H1 (cell line): ENCODE results near the gene SYNJ1. TPM values are rescaled to one million over a fixed set of nuclear protein-coding genes. Genes with fewer than 3 reads are reported as not detected.

Experiments
- CTCF ChIA-PET: fragments of 300-600 bp; sonication (Branson Sonifier 250); formaldehyde crosslinking; loops from one replicate; lab custom pipeline; 2021; ENCODE audit not compliant: partially characterized antibody; lab: Charles Lee
- POLR2A ChIA-PET: fragments of 300-600 bp; sonication (Branson Sonifier 250); formaldehyde crosslinking; loops from one replicate; lab custom pipeline; 2021; ENCODE audit warnings: inconsistent platforms; ENCODE audit not compliant: partially characterized antibody; lab: Charles Lee
- DNase-seq, 2 experiments: peaks; one replicate each; pipeline versions ENCODE4 v3.0.0 to v3.0.0-alpha.2; 2010 to 2022; ENCODE audit warnings: low spot score in 2 of 2, low read depth in 1 of 2, mixed read lengths in 1 of 2
- FAIRE-seq: peaks from 2 replicates; lab custom pipeline; 2011; peaks lifted over from hg19 to GRCh38; lab: Jason Lieb, UNC
- H2AFZ ChIP-seq: 2 replicates; pipeline ENCODE4 v1.8.1; 2012; ENCODE audit warnings: low read length, inconsistent platforms
- H2AK5ac ChIP-seq: 2 replicates; pipeline ENCODE4 v1.6.1; 2013; ENCODE audit warnings: low read depth, low read length
- H2BK120ac ChIP-seq: replicated peaks from 2 replicates; pipeline ENCODE3; 2013; ENCODE audit warnings: low read depth, low read length, inconsistent platforms
- H2BK12ac ChIP-seq: 2 replicates; pipeline ENCODE4 v1.6.1; 2013; ENCODE audit warnings: low read depth, low read length
- H2BK15ac ChIP-seq: 2 replicates; pipeline ENCODE4 v1.6.1; 2013; ENCODE audit warnings: low read length
- H2BK20ac ChIP-seq: 2 replicates; pipeline ENCODE4 v1.6.1; 2013; ENCODE audit warnings: low read length
- H2BK5ac ChIP-seq: 2 replicates; pipeline ENCODE4 v1.6.1; 2013; ENCODE audit warnings: low read depth, low read length
- H3K14ac ChIP-seq: 2 replicates; pipeline ENCODE4 v1.6.1; 2013; ENCODE audit warnings: inconsistent platforms; ENCODE audit not compliant: insufficient read length
- H3K18ac ChIP-seq: 2 replicates; pipeline ENCODE4 v1.6.1; 2013; ENCODE audit warnings: low read length; ENCODE audit errors: extremely low read depth
- H3K23ac ChIP-seq: 2 replicates; pipeline ENCODE4 v1.6.1; 2013; ENCODE audit warnings: inconsistent platforms; ENCODE audit not compliant: insufficient read length
- H3K23me2 ChIP-seq: 2 replicates; pipeline ENCODE4 v1.6.1; 2013; ENCODE audit warnings: low read depth, low read length
- H3K27ac ChIP-seq: 2 replicates; pipeline ENCODE4 v1.6.1; 2011; ENCODE audit warnings: low read depth, low read length, inconsistent platforms
- H3K27me3 ChIP-seq, 4 experiments: replicated peaks in 1 of 4; 1 replicate in 1 of 4; 2 replicates in 3 of 4; pipeline versions ENCODE4 v1.6.1 to v1.8.1; 2011 to 2013; ENCODE audit warnings: low read length in 3 of 4, mild to moderate bottlenecking in 3 of 4, inconsistent platforms in 2 of 4, mixed read lengths in 2 of 4, moderate library complexity in 1 of 4; ENCODE audit not compliant: control insufficient read depth in 3 of 4, insufficient read depth in 3 of 4; ENCODE audit errors: extremely low read depth in 1 of 4
- H3K36me3 ChIP-seq, 4 experiments: 2 replicates each; pipeline versions ENCODE4 v1.6.1 to v1.8.1; 2011 to 2013; ENCODE audit warnings: mild to moderate bottlenecking in 4 of 4, low read length in 3 of 4, moderate library complexity in 2 of 4, control low read depth in 1 of 4, inconsistent platforms in 1 of 4; ENCODE audit not compliant: insufficient read depth in 4 of 4, control insufficient read depth in 2 of 4
- H3K4ac ChIP-seq: replicated peaks from 2 replicates; pipeline ENCODE3; 2013; ENCODE audit warnings: low read length, low read depth, mixed read lengths, inconsistent platforms; ENCODE audit not compliant: insufficient read length
- H3K4me1 ChIP-seq, 4 experiments: replicated peaks in 1 of 4; 1 replicate in 1 of 4; 2 replicates in 3 of 4; pipeline versions ENCODE4 v1.6.1 to v1.8.1; 2011 to 2013; ENCODE audit warnings: low read length in 3 of 4, inconsistent platforms in 2 of 4, mixed read lengths in 1 of 4; ENCODE audit not compliant: insufficient read depth in 4 of 4, control insufficient read depth in 3 of 4
- H3K4me2 ChIP-seq, 2 experiments: 2 replicates each; pipeline versions ENCODE4 v1.6.1 to v1.8.1; 2011 to 2013; ENCODE audit warnings: low read depth in 2 of 2, low read length in 2 of 2, control low read depth in 1 of 2, inconsistent platforms in 1 of 2, mild to moderate bottlenecking in 1 of 2; ENCODE audit not compliant: insufficient read depth in 1 of 2
- H3K4me3 ChIP-seq, 4 experiments: fragments of 200-600, 300-600 bp in 1 of 4; sonication (generic), shearing (Covaris generic), sonication (Bioruptor Twin) in 1 of 4; 2 replicates each; pipeline versions ENCODE4 v1.5.1 to v1.8.1; 2011 to 2016; ENCODE audit warnings: low read length in 4 of 4, low read depth in 3 of 4, control low read depth in 2 of 4, inconsistent platforms in 2 of 4, mild to moderate bottlenecking in 2 of 4, mixed read lengths in 1 of 4, moderate library complexity in 1 of 4; ENCODE audit not compliant: insufficient read depth in 2 of 4; ENCODE audit errors: extremely low read depth in 1 of 4
- H3K56ac ChIP-seq: replicated peaks from 2 replicates; pipeline ENCODE3; 2013; ENCODE audit warnings: low read depth, mild to moderate bottlenecking, mixed read lengths, low read length, inconsistent platforms; ENCODE audit not compliant: insufficient read length
- H3K79me1 ChIP-seq: 2 replicates; pipeline ENCODE4 v1.6.1; 2013; ENCODE audit warnings: low read depth, low read length, control low read depth
- H3K79me2 ChIP-seq, 2 experiments: 2 replicates each; pipeline versions ENCODE4 v1.6.1 to v1.8.1; 2012 to 2013; ENCODE audit warnings: low read length in 2 of 2, mild to moderate bottlenecking in 2 of 2, inconsistent platforms in 1 of 2; ENCODE audit not compliant: insufficient read depth in 2 of 2, control insufficient read depth in 1 of 2
- H3K9ac ChIP-seq, 4 experiments: replicated peaks in 1 of 4; 1 replicate in 1 of 4; 2 replicates in 3 of 4; pipeline versions ENCODE4 v1.6.1 to v1.8.1; 2011 to 2013; ENCODE audit warnings: low read depth in 3 of 4, low read length in 3 of 4, control low read depth in 2 of 4, mild to moderate bottlenecking in 2 of 4, moderate library complexity in 2 of 4, inconsistent platforms in 1 of 4; ENCODE audit errors: extremely low read depth in 1 of 4
- H3K9me3 ChIP-seq, 2 experiments: 2 replicates each; pipeline versions ENCODE4 v1.6.1 to v1.8.1; 2012 to 2013; ENCODE audit warnings: mild to moderate bottlenecking in 2 of 2, moderate library complexity in 2 of 2, control low read depth in 1 of 2, inconsistent platforms in 1 of 2, low read depth in 1 of 2, low read length in 1 of 2, mixed read lengths in 1 of 2; ENCODE audit not compliant: insufficient read depth in 2 of 2
- H4K20me1 ChIP-seq, 2 experiments: replicated peaks in 1 of 2; 2 replicates each; pipeline versions ENCODE3 to v1.8.1; 2011 to 2013; ENCODE audit warnings: inconsistent platforms in 2 of 2, low read length in 2 of 2, mild to moderate bottlenecking in 1 of 2; ENCODE audit not compliant: insufficient read depth in 2 of 2, control insufficient read depth in 1 of 2
- H4K5ac ChIP-seq: 2 replicates; pipeline ENCODE4 v1.6.1; 2013; ENCODE audit warnings: low read length, low read depth, mixed read lengths, inconsistent platforms; ENCODE audit not compliant: insufficient read length
- H4K8ac ChIP-seq: 2 replicates; pipeline ENCODE4 v1.8.0; 2013; ENCODE audit warnings: mild to moderate bottlenecking, moderate library complexity, low read length, inconsistent platforms; ENCODE audit not compliant: insufficient read depth; ENCODE audit errors: extremely low read depth
- H4K91ac ChIP-seq: replicated peaks from 2 replicates; pipeline ENCODE3; 2013; ENCODE audit warnings: low read length, mixed read lengths, inconsistent platforms; ENCODE audit not compliant: insufficient read length
- CEBPB ChIP-seq: IDR thresholded peaks from 2 replicates; pipeline ENCODE4 v1.6.1; 2012; ENCODE audit warnings: low read depth, low read length
- WGBS, 2 experiments: shearing (Covaris generic) in 1 of 2; methylation state at CpG; one replicate each; pipeline versions ENCODE4 v1.1.6 to v1.1.7; 2013 to 2015; ENCODE audit warnings: low lambda C conversion rate in 2 of 2, mixed read lengths in 2 of 2, inconsistent platforms in 1 of 2, low coverage in 1 of 2, missing lambda C conversion rate in 1 of 2; ENCODE audit not compliant: insufficient replicate concordance in 2 of 2, insufficient coverage in 1 of 2, insufficient read length in 1 of 2; ENCODE audit errors: extremely low coverage in 1 of 2, missing lambda C conversion rate in 1 of 2; 5-methylcytosine and 5-hydroxymethylcytosine counted together
- polyA plus RNA-seq, 7 experiments: library from polyadenylated mRNA; depleted of rRNA in 3 of 7; stranded (reverse) in 5 of 7; unstranded in 2 of 7; fragments of >200 nt in 5 of 7; fragments of 200-250 nt in 2 of 7; gene quantifications; 1 replicate in 5 of 7; 2 replicates in 1 of 7; 4 replicates in 1 of 7; pipeline versions ENCODE4 v1.2.1 to v1.2.3, GENCODE V29; 2011 to 2013; ENCODE audit warnings: missing spikeins in 2 of 7, mixed read lengths in 2 of 7
- total RNA-seq: library from RNA; stranded (reverse); fragmentation: NEBNext Ultra II Directional; extraction: Animal tissue kit (Norgen Biotek cat#: 25700); gene quantifications from 2 replicates; pipeline ENCODE4 v1.2.1, GENCODE V29; 2021

The SYNJ1 gene
- total and polyA plus RNA-seq, 2 of the 8 experiments (the other 6 are each of a cell fraction or from before 2014, with no cell fraction given): 1.3 to 4.3 TPM

DNA sequence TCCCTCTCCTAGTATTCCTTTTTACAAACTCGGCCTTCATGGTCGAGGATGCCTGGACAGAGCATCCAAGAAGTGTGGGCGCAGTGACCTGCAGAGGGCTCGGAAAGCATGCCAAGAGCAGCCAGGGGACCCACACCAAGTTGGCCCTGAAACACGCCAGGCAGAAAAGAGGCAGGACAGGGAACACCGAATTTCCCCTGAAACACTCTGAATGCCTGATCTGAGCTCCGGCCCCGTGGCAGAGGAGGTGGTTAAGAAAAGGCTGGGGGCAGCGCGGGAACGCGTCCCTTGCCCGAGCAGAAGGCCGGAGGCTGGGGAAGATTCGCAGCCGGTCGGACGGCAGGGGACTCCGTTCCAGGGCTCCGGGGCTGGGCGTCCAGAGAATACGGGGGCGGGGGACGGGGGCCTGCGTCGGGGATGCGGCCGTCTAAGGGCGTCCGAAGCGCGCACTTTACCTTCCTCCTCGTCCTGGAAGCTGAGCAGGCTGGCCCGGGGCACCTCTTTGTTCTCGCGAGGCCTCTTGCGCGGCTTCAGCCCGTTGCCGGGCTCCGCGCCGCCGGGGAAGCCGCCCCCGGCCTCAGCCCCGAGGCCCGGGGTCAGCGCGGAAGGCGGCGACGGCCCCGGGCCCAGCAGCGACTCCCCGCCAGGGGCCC, 43.2 kb upstream of the SYNJ1 start:
- H3K23me2 ChIP-seq: peaks cover 5% of the 10 kb centered on the region
- H2BK120ac ChIP-seq: no peak overlapping the region
- 2% methylated on average over 23 of the region's 56 CpGs; no CpG with 5 or more reads in 1 of the 2 experiments for WGBS, 2 experiments
- H4K5ac ChIP-seq: peak overlapping the region; percentile 24
- H3K79me1 ChIP-seq: peaks cover 3% of the 10 kb centered on the region; the same call in 1 of the 2 replicates
- peak in 1 of 2 experiments; percentile 61 for DNase-seq
- H3K4me2 ChIP-seq: peak overlapping the region; percentile 73 to 79
- POLR2A ChIA-PET: interaction anchor here (0.6 to 2.8 kb wide), 17 partner anchors 13 to 554 kb away, joined by 3 to 14 read pairs (median 5); partner anchors contain the start of genes EVA1C, IFNAR1, SYNJ1 and URB1
- no peak overlapping the region for H3K23ac ChIP-seq
- H3K79me2 ChIP-seq: peaks cover 33 to 52% of the 10 kb centered on the region in 2 experiments
- H3K4me3 ChIP-seq: peak overlapping the region; percentile 89 to 99 (median 93)
- H3K36me3 ChIP-seq: peaks cover 0 to 33% (median 15%) of the 10 kb centered on the region in 4 experiments; a peak in 5 of 8 replicates
- H2BK15ac ChIP-seq: no peak overlapping the region
- H4K20me1 ChIP-seq: peaks cover 10 to 15% of the 10 kb centered on the region in 2 experiments
- CTCF ChIA-PET: interaction anchor here (0.6 to 3.2 kb wide), 13 partner anchors 11 to 320 kb away, joined by 3 to 9 read pairs (median 3); no protein-coding TSS in a partner anchor
- no peak overlapping the region for H2BK20ac ChIP-seq
- H2BK12ac ChIP-seq: no peak overlapping the region
- no peak for FAIRE-seq
- no peak overlapping the region for H2AFZ ChIP-seq
- no peak overlapping the region for H4K91ac ChIP-seq
- peak overlapping the region; percentile 87 for H3K18ac ChIP-seq
- no peaks in the 10 kb centered on the region for H3K27me3 ChIP-seq
- H4K8ac ChIP-seq: peak overlapping the region; percentile 98
- no peak overlapping the region for H3K56ac ChIP-seq
- 0 out of 2 replicates have a peak overlapping the region, but pooled peaks have one; percentile 30 for H2AK5ac ChIP-seq
- peak overlapping the region; percentile 0 for H3K4ac ChIP-seq
- peak overlapping the region; percentile 94 to 97 (median 96) for H3K9ac ChIP-seq
- no peak overlapping the region for H3K14ac ChIP-seq
- H3K4me1 ChIP-seq: no peaks in the 10 kb centered on the region; a peak in 3 of 7 replicates
- peak overlapping the region; percentile 89 for H3K27ac ChIP-seq
- H2BK5ac ChIP-seq: peak overlapping the region; percentile 83; the same call in 1 of the 2 replicates
- no peaks in the 10 kb centered on the region for H3K9me3 ChIP-seq
- no peak for TF ChIP-seq CEBPB
